Colon (tissue), 2 donors: ENCODE measurements around the gene VWA3B.
"Not testable (repeated sequence)": the region's sequence is repeated elsewhere in the genome, so short reads cannot be mapped to it uniquely, and the experiment has no call there.

Source experiments
- FAIRE-seq: peaks from 2 replicates; lab custom pipeline; 2012; peaks lifted over from hg19 to GRCh38; lab: Jason Lieb, UNC
- donor health status: control.
- donor health status: control.

The VWA3B gene

GRCh38 chr2:98086491-98087446, at the start of gene VWA3B:
Gene VWA3B, plus strand, starts transcription at chr2:98087167. Its CDS starts 5,926 bp downstream, at chr2:98093093.
- no peak for FAIRE-seq

- FAIRE-seq: no peak
Observed at GRCh38 chr2:98037206-98037605, 49.8 kb upstream of the VWA3B start.

- no peak for FAIRE-seq
Observed at GRCh38 chr2:98037666-98038336, 49.2 kb upstream of the VWA3B start.

GRCh38 chr2:98039085-98039756, 47.7 kb upstream of the VWA3B start:
- no peak for FAIRE-seq

- FAIRE-seq: no peak
Observed at GRCh38 chr2:98040331-98040939, 46.5 kb upstream of the VWA3B start.

- FAIRE-seq: no peak
Observed at GRCh38 chr2:98043101-98043500, 43.9 kb upstream of the VWA3B start.

- FAIRE-seq: not testable (repeated sequence)
Observed at GRCh38 chr2:98044730-98045129, 42.2 kb upstream of the VWA3B start.

- peak; percentile 14 for FAIRE-seq
Observed at GRCh38 chr2:98050070-98050469, 36.9 kb upstream of the VWA3B start.

GRCh38 chr2:98058191-98058975, 28.6 kb upstream of the VWA3B start:
- FAIRE-seq: no peak

GRCh38 chr2:98060277-98060676, 26.7 kb upstream of the VWA3B start:
- no peak for FAIRE-seq

GRCh38 chr2:98063291-98063854, 23.6 kb upstream of the VWA3B start:
- FAIRE-seq: no peak

- no peak for FAIRE-seq
Observed at GRCh38 chr2:98065808-98066207, 21.2 kb upstream of the VWA3B start.

- no peak for FAIRE-seq
Observed at GRCh38 chr2:98067160-98067559, 19.8 kb upstream of the VWA3B start.

- no peak for FAIRE-seq
Observed at GRCh38 chr2:98070081-98070480, 16.9 kb upstream of the VWA3B start.

- FAIRE-seq: no peak
Observed at GRCh38 chr2:98072442-98072841, 14.5 kb upstream of the VWA3B start.

GRCh38 chr2:98078701-98079100, 8.3 kb upstream of the VWA3B start:
- FAIRE-seq: no peak

- FAIRE-seq: no peak
Observed at GRCh38 chr2:98084151-98084868, 2.7 kb upstream of the VWA3B start.

GRCh38 chr2:98084869-98085238, 2.1 kb upstream of the VWA3B start:
- no peak for FAIRE-seq

GRCh38 chr2:98085649-98086048, 1.3 kb upstream of the VWA3B start:
- FAIRE-seq: no peak

- no peak for FAIRE-seq
Observed at GRCh38 chr2:98087447-98088020, 567 bp downstream of the VWA3B start.
